CD4-positive, alpha-beta T cell treated with Interleukin-17A for 4 hours (primary cell): Measurements from ENCODE around the gene SNX4.

Source experiments
- DNase-seq: peaks from one replicate; pipeline ENCODE4 v3.0.0-alpha.2; 2020; ENCODE audit warnings: mixed read lengths

The SNX4 gene

DNA sequence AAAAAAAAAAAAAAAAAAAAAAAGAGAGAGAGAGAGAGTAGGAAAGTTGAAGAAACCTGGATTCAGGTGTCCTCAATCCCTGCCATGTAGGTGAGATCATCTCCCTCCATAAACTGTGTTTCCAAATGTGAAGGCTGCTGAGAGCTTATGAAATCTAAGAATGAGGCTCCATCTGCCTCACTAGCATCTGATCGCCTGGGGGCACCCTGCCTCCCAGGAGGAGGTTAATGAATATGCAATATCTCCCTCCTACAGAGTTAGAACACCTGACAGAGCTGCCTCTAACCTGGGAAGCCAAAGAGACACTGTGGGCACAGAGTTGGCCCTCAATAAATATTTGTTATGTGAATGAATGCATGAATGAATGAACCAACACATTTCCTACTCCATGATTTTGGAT is 121.0 kb downstream of the SNX4 start:
- no peak for DNase-seq
